Glutamatergic neuron (in vitro differentiated cells): ENCODE results near the gene ZFYVE21. TPM values are rescaled to one million over a fixed set of nuclear protein-coding genes. Genes with fewer than 3 reads are reported as not detected.
"Not testable (repeated sequence)": the region's sequence is repeated elsewhere in the genome, so short reads cannot be mapped to it uniquely, and the experiment has no call there.

Experiments
- DNase-seq: peaks from one replicate; pipeline ENCODE4 v3.0.0; 2022
- H3K27ac Mint-ChIP-seq: one replicate; pipeline ENCODE4 v1.8.0; 2020; ENCODE audit warnings: mild to moderate bottlenecking, mixed read lengths, inconsistent platforms; ENCODE audit not compliant: unreplicated experiment
- H3K27me3 Mint-ChIP-seq: one replicate; pipeline ENCODE4 v1.8.0; 2020; ENCODE audit warnings: mild to moderate bottlenecking, moderate library complexity, mixed read lengths, inconsistent platforms; ENCODE audit not compliant: unreplicated experiment
- H3K36me3 Mint-ChIP-seq: one replicate; pipeline ENCODE4 v1.8.0; 2020; ENCODE audit warnings: mild to moderate bottlenecking, mixed read lengths, inconsistent platforms; ENCODE audit not compliant: unreplicated experiment
- H3K4me1 Mint-ChIP-seq: one replicate; pipeline ENCODE4 v1.8.0; 2020; ENCODE audit warnings: mild to moderate bottlenecking, low read depth, mixed read lengths, inconsistent platforms; ENCODE audit not compliant: unreplicated experiment
- H3K4me3 Mint-ChIP-seq: one replicate; pipeline ENCODE4 v1.8.0; 2020; ENCODE audit warnings: mild to moderate bottlenecking, mixed read lengths, inconsistent platforms; ENCODE audit not compliant: unreplicated experiment
- H3K9me3 Mint-ChIP-seq: one replicate; pipeline ENCODE4 v1.8.0; 2020; ENCODE audit warnings: mild to moderate bottlenecking, moderate library complexity, mixed read lengths, inconsistent platforms; ENCODE audit not compliant: unreplicated experiment
- CTCF ChIP-seq: fragments of 200-600 bp; sonication (generic); IDR thresholded peaks from one replicate; pipeline ENCODE4 v1.5.0; 2021; ENCODE audit not compliant: partially characterized antibody, unreplicated experiment
- total RNA-seq: library from RNA; stranded (reverse); fragmentation: NEBNext Ultra II Directional; extraction: Animal tissue kit (Norgen Biotek cat#: 25700); gene quantifications from one replicate; pipeline ENCODE4 v1.2.1, GENCODE V29; 2021; ENCODE audit not compliant: unreplicated experiment

ZFYVE21 gene
- total RNA-seq, 1 donor from 2014 or later: 49.1 TPM

GRCh38 chr14:103775506-103775905 is 59.9 kb downstream of the ZFYVE21 start:
- Mint-ChIP-seq H3K4me1 (no peaks in the 10 kb centered on the region), H3K36me3 (peaks cover 5% of the 10 kb centered on the region), H3K4me3 (no peak overlapping the region), H3K27me3 (peaks cover 2% of the 10 kb centered on the region), H3K9me3 (no peaks in the 10 kb centered on the region), H3K27ac (no peak overlapping the region)
- DNase-seq: no peak
- no peak for TF ChIP-seq CTCF

- H3K27ac Mint-ChIP-seq, H3K27me3 Mint-ChIP-seq, H3K36me3 Mint-ChIP-seq, DNase-seq, H3K4me3 Mint-ChIP-seq, H3K4me1 Mint-ChIP-seq, H3K9me3 Mint-ChIP-seq: not testable (repeated sequence)
Measured at GRCh38 chr14:103776319-103776718, 60.7 kb downstream of the ZFYVE21 start.

GRCh38 chr14:103782376-103782775 is 66.8 kb downstream of the ZFYVE21 start:
- no peaks in the 10 kb centered on the region for H3K4me1 Mint-ChIP-seq
- H3K27ac Mint-ChIP-seq: no peak overlapping the region
- no peaks in the 10 kb centered on the region for H3K27me3 Mint-ChIP-seq
- no peak overlapping the region for H3K4me3 Mint-ChIP-seq
- no peaks in the 10 kb centered on the region for H3K36me3 Mint-ChIP-seq
- no peak for DNase-seq
- TF ChIP-seq CTCF: no peak
- no peaks in the 10 kb centered on the region for H3K9me3 Mint-ChIP-seq

Other genes with a start within 250 kb of the ZFYVE21 start
- gene CKB, start 193.0 kb upstream of the ZFYVE21 start, total RNA-seq: 2,561 TPM
- 7.8 TPM for gene TRMT61A, start 186.6 kb upstream of the ZFYVE21 start, total RNA-seq
- 34.4 TPM for gene BAG5, start 153.2 kb upstream of the ZFYVE21 start, total RNA-seq
- gene COA8, start 152.8 kb upstream of the ZFYVE21 start, total RNA-seq: 54.9 TPM
- gene KLC1, start 86.6 kb upstream of the ZFYVE21 start, total RNA-seq: 975 TPM
- 4.5 TPM for gene XRCC3, start 359 bp upstream of the ZFYVE21 start, total RNA-seq
- 24.6 TPM for gene PPP1R13B, start 131.8 kb downstream of the ZFYVE21 start, total RNA-seq
- not detected for gene TDRD9, start 212.6 kb downstream of the ZFYVE21 start, total RNA-seq
- gene RD3L, start 226.7 kb downstream of the ZFYVE21 start, total RNA-seq: not detected